ENCODE measurements around the gene FILIP1L. TPM values are rescaled to one million over a fixed set of nuclear protein-coding genes. Genes with fewer than 3 reads are reported as not detected.

The FILIP1L gene
- total and polyA plus RNA-seq, 2 of the 4 experiments (the other 2 are of a cell fraction) = 11.5 to 19.9 TPM

- H2BK15ac ChIP-seq (ENCODE audit: low read depth, low read length) = peak overlapping the region; percentile 51
- peak overlapping the region; percentile 56 for H4K91ac ChIP-seq (ENCODE audit: insufficient read depth, low read depth, low read length)
- peak overlapping the region; percentile 84 for H2BK20ac ChIP-seq (ENCODE audit: low read depth, low read length)
- peak overlapping the region; percentile 57 for H3K23ac ChIP-seq (ENCODE audit: low read depth, low read length)
- H3K4ac ChIP-seq (ENCODE audit: low read depth, low read length) = peak overlapping the region; percentile 90
- no TSS peak for BruUV-seq (replicated peaks)
- peak overlapping the region; percentile 4 for H4K5ac ChIP-seq (ENCODE audit: low read depth, low read length)
- peak overlapping the region; percentile 40 for H2BK5ac ChIP-seq (ENCODE audit: low read depth, low read length, poor library complexity, severe bottlenecking)
- H3K18ac ChIP-seq (ENCODE audit: low read depth, low read length) = peak overlapping the region; percentile 29
- H3K14ac ChIP-seq (replicated peaks; ENCODE audit: low read depth, low read length) = peak overlapping the region; percentile 62
- H3K9me3 ChIP-seq (ENCODE audit: control insufficient read depth, insufficient read depth, low read length) = no peaks in the 10 kb centered on the region
- intact Hi-C loops (cut with micrococcal nuclease) = loop anchor here (5.0 kb wide), 2 partner anchors 51 to 89 kb away; no protein-coding TSS in a partner anchor
- no peaks in the 10 kb centered on the region for H3K36me3 ChIP-seq (ENCODE audit: control insufficient read depth, insufficient read depth, low read length)
- dilution Hi-C loops (cut with HindIII; ENCODE audit: low sequenced_read_pairs, unreplicated experiment) = no loop called here
- in situ Hi-C loops (cut with MboI; ENCODE audit: low sequenced_read_pairs) = loop anchor here (25.0 kb wide), 1 partner anchor 109 kb away; no protein-coding TSS in a partner anchor
- H3K4me3 ChIP-seq (ENCODE audit: insufficient read depth, low read depth, low read length) = no peak overlapping the region
- TF ChIP-seq SMC3 (IDR thresholded peaks at IDR 0.05; ENCODE audit: low read depth, low read length) = no peak
- peak overlapping the region; percentile 81 for H2AK5ac ChIP-seq (ENCODE audit: low read depth, low read length)
- no peak overlapping the region for H3K9ac ChIP-seq (ENCODE audit: low read depth, low read length)
- peak overlapping the region; percentile 18 for H2AK9ac ChIP-seq (replicated peaks; ENCODE audit: low read depth, low read length, poor library complexity)
- H2BK120ac ChIP-seq (ENCODE audit: low read depth, low read length) = peak overlapping the region; percentile 78
- no peaks in the 10 kb centered on the region for H3K27me3 ChIP-seq (ENCODE audit: control insufficient read depth, insufficient read depth, low read length)
- CTCF ChIA-PET = no interaction called here
- DNase-seq (no peak), ATAC-seq (ENCODE audit: low read depth) (no peak)
- H3K79me1 ChIP-seq (ENCODE audit: low read depth in 1 of 2, low read length in 2 of 2) = peaks cover 13 to 30% of the 10 kb centered on the region in 2 experiments
- POLR2A ChIA-PET (ENCODE audit: unreplicated experiment) = no interaction called here
- peaks cover 13% of the 10 kb centered on the region for H3K9me1 ChIP-seq (ENCODE audit: insufficient read depth, low read length)
- no peak overlapping the region; the same call in 1 of the 2 replicates for H3K4me2 ChIP-seq (ENCODE audit: low read depth, low read length)
- H4K20me1 ChIP-seq (ENCODE audit: insufficient read depth, low read length) = no peaks in the 10 kb centered on the region
- H4K8ac ChIP-seq (ENCODE audit: low read depth in 2 of 2, low read length in 2 of 2) = peak overlapping the region; percentile 5 to 74; a peak in 2 of 4 replicates
- no peak overlapping the region for H2AFZ ChIP-seq (replicated peaks; ENCODE audit: low read length, poor library complexity)
- H3K4me1 ChIP-seq (ENCODE audit: control insufficient read depth, insufficient read depth, low read length) = peaks cover 12% of the 10 kb centered on the region
- H3K56ac ChIP-seq (ENCODE audit: extremely low read depth, insufficient read depth, low read length) = peak overlapping the region; percentile 7; the same call in 1 of the 2 replicates
- H3K27ac ChIP-seq (ENCODE audit: insufficient read depth, low read length) = no peak overlapping the region
Observed at GRCh38 chr3:99953596-99953995, 160.7 kb downstream of the FILIP1L start.

Data from IMR-90 (cell line).